Activated B cell treated with CpG ODN at 0.5 μM for 24 hours (primary cell): ENCODE data around the gene CARS1. TPM values are rescaled to one million over a fixed set of nuclear protein-coding genes. Genes with fewer than 3 reads are reported as not detected.
"Not testable (repeated sequence)": the region's sequence is repeated elsewhere in the genome, so short reads cannot be mapped to it uniquely, and the experiment has no call there.

Source experiments
- ATAC-seq: fragments of 200-7000 bp; cut with Tn5 transposase; one replicate; pipeline ENCODE4 v1.10.0; 2021; ENCODE audit warnings: low read depth, mild to moderate bottlenecking, moderate library complexity
- CTCF ChIA-PET: fragments of 350-600 bp; sonication (Branson Sonifier 250); formaldehyde crosslinking; loops from one replicate; lab custom pipeline; 2021; ENCODE audit warnings: antibody characterized with exemption; lab: Charles Lee
- POLR2A ChIA-PET: fragments of 350-600 bp; sonication (Branson Sonifier 250); formaldehyde crosslinking; loops from one replicate; lab custom pipeline; 2021; ENCODE audit warnings: antibody characterized with exemption; lab: Charles Lee
- DNase-seq: peaks from one replicate; pipeline ENCODE4 v3.0.0; 2022
- H3K27ac Mint-ChIP-seq: one replicate; pipeline ENCODE4 v1.8.0; 2020; ENCODE audit warnings: mixed read lengths
- H3K27me3 Mint-ChIP-seq: one replicate; pipeline ENCODE4 v1.8.0; 2021; ENCODE audit warnings: mixed read lengths
- H3K36me3 Mint-ChIP-seq: one replicate; pipeline ENCODE4 v1.8.0; 2021; ENCODE audit warnings: low read depth, mixed read lengths
- H3K4me1 Mint-ChIP-seq: one replicate; pipeline ENCODE4 v1.8.0; 2021; ENCODE audit warnings: mixed read lengths
- H3K4me3 Mint-ChIP-seq: one replicate; pipeline ENCODE4 v1.8.0; 2020; ENCODE audit warnings: mild to moderate bottlenecking, mixed read lengths
- H3K9me3 Mint-ChIP-seq: one replicate; pipeline ENCODE4 v1.8.0; 2020; ENCODE audit warnings: mixed read lengths
- CTCF ChIP-seq: fragments of 200-600 bp; IDR thresholded peaks from one replicate; pipeline ENCODE4 v1.8.0; 2022; ENCODE audit warnings: antibody characterized with exemption, mild to moderate bottlenecking
- intact Hi-C: fragments of 100-400 bp; cut with micrococcal nuclease; formaldehyde crosslinking; loops from one replicate; pipeline ENCODE4 v1.15.1; 2024
- total RNA-seq: library from RNA; stranded (reverse); gene quantifications from 2 replicates; pipeline ENCODE4 v1.2.3, GENCODE V29; 2022

CARS1 gene
- total RNA-seq, 1 donor from 2014 or later: 110 TPM

DNA sequence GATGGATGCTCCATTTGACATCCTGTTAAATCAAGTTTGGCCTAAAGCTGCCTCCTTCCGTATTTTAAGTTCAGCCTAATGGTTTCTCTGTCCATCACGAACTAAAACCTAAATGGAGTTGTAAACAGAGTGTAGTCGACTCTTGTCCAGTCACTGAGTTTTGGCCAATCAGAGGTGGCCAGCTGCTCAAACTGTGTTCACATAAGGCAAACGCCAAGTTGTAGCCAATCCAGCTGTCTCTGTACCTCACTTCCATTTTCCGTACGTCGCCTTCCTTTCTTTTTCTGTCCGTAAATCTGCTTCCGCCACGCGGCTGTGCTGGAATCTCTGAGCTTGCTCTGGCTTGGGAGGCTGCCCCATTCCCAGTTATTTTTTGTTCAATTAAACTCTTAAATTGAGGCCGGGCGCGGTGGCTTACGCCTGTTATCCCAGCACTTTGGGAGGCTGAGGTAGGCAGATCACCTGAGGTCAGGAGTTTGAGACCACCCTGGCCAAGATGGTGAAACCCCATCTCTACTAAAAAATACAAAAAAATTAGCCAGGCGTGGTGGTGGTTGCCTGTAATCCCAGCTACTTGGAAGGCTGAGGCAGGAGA lies 20.7 kb upstream of the CARS1 start:
- peaks cover 4% of the 10 kb centered on the region for H3K27me3 Mint-ChIP-seq
- no peak overlapping the region for H3K27ac Mint-ChIP-seq
- no peaks in the 10 kb centered on the region for H3K36me3 Mint-ChIP-seq
- CTCF ChIA-PET: interaction anchor here (0.6 to 1.5 kb wide), 2 partner anchors 14 to 617 kb away, joined by 3 to 5 read pairs; no protein-coding TSS in a partner anchor
- no peaks in the 10 kb centered on the region for H3K4me1 Mint-ChIP-seq
- DNase-seq (no peak), ATAC-seq (no peak)
- no peak for TF ChIP-seq CTCF
- intact Hi-C loops: no loop called here
- H3K4me3 Mint-ChIP-seq: no peak overlapping the region
- POLR2A ChIA-PET: no interaction called here
- no peaks in the 10 kb centered on the region for H3K9me3 Mint-ChIP-seq

DNA sequence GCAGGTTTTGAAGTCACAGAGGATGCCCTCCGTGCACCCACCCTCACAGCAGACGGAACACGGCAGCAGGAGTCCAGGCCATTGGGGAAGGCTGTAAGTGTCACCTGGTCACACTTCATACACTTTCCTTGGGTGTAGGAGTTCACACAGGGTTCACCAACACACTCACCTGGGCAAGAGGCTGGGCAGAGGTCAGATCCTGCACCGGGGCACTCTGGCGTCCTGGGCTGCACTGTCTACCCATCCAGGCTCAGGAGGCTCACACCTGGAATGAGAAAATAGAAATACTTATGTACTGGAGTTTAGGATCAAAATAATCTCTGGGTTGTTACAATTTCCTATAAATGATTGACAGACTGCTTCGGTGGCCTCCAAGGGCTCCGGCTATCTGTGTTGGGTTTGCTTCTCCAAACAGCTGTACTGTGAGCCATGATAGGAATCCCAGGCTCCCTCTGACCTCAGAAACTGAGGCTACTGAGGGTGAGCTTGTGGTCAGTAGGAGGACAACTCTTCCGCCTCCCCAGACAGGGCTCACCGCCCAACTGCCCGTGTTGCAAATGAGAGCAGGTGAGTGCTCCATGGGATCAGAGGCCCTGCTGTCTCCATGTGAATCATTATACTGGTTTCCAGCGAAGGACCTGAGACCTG lies 20.1 kb upstream of the CARS1 start:
- CTCF ChIA-PET: interaction anchor here (0.6 to 1.5 kb wide), 3 partner anchors 14 to 617 kb away, joined by 3 to 5 read pairs (median 3); no protein-coding TSS in a partner anchor
- no peaks in the 10 kb centered on the region for H3K4me1 Mint-ChIP-seq
- POLR2A ChIA-PET: no interaction called here
- H3K9me3 Mint-ChIP-seq: no peaks in the 10 kb centered on the region
- ATAC-seq: no peak
- no peaks in the 10 kb centered on the region for H3K36me3 Mint-ChIP-seq
- no peak overlapping the region for H3K27ac Mint-ChIP-seq
- no peak overlapping the region for H3K4me3 Mint-ChIP-seq
- peaks cover 4% of the 10 kb centered on the region for H3K27me3 Mint-ChIP-seq
- intact Hi-C loops: no loop called here
- TF ChIP-seq CTCF: no peak
- no peak for DNase-seq

DNA sequence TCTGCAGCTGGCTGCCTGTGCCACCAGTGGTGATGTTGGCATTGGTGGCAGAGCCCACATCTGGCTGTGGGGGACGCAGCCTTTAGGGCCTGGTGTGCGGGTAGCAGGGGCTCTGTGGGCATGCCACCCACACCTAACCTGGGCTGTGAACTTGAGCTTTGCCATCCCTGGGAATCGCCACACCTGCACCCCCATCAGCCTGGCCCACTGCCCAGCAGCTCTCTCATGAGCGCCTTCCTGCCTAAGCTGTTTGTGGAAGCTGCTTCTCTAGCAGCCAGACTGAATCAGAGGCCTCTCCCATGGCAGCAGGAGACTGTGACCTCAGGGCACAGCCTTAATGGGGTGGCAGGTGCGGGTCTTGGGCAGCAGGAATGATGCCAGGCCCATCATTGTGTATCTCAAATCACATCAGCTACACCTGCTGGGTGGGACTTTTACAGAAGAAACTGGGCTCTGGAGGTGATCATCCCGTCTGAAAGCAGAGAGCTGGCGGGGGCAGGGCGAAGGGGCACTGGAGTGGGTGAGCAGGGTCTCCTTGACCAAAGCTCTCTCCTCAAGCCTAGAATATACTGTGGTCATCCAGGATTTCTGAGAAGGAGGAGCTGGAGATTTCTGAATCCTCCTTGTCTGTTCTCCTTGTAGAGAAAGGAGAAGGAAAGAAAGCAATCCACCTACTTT lies 17.8 kb upstream of the CARS1 start:
- ChIA-PET POLR2A (no interaction called here), CTCF (no interaction called here)
- Mint-ChIP-seq H3K36me3 (no peaks in the 10 kb centered on the region), H3K27me3 (peaks cover 4% of the 10 kb centered on the region), H3K4me1 (no peaks in the 10 kb centered on the region), H3K27ac (no peak overlapping the region), H3K4me3 (no peak overlapping the region), H3K9me3 (no peaks in the 10 kb centered on the region)
- intact Hi-C loops: no loop called here
- TF ChIP-seq CTCF: no peak
- ATAC-seq (no peak), DNase-seq (no peak)

GRCh38 chr11:3073029-3073435 lies 15.8 kb upstream of the CARS1 start:
- POLR2A ChIA-PET: no interaction called here
- no peaks in the 10 kb centered on the region for H3K4me1 Mint-ChIP-seq
- no peak for DNase-seq
- CTCF ChIA-PET: interaction anchor here (0.9 kb wide), 1 partner anchor 19 kb away, joined by 3 read pairs; no protein-coding TSS in a partner anchor
- H3K27ac Mint-ChIP-seq: no peak overlapping the region
- H3K9me3 Mint-ChIP-seq: no peaks in the 10 kb centered on the region
- peaks cover 8% of the 10 kb centered on the region for H3K27me3 Mint-ChIP-seq
- ATAC-seq: no peak
- intact Hi-C loops: no loop called here
- no peak for TF ChIP-seq CTCF
- H3K4me3 Mint-ChIP-seq: no peak overlapping the region
- H3K36me3 Mint-ChIP-seq: no peaks in the 10 kb centered on the region

DNA sequence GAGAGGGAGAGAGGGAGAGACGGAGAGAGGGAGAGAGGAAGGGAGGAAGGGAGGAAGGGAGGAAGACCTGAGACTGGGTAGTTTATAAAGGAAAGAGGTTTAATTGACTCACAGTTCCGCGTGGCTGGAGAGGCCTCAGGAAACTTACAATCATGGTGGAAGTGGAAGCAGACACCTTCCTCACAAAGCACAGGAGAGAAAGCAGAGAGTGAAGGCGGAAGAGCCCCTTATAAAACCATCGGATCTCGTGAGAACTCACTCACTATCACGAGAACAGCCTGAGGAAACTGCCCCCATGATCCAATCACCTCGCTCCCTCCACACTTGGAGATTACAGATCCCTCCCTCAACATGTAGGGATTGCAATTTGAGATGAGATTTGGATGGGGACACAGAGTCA lies 12.2 kb upstream of the CARS1 start:
- intact Hi-C loops: no loop called here
- Mint-ChIP-seq H3K4me1 (no peaks in the 10 kb centered on the region), H3K27me3 (peaks cover 13% of the 10 kb centered on the region), H3K4me3 (no peak overlapping the region), H3K9me3 (no peaks in the 10 kb centered on the region), H3K27ac (no peak overlapping the region), H3K36me3 (no peaks in the 10 kb centered on the region)
- ATAC-seq (no peak), DNase-seq (no peak)
- ChIA-PET POLR2A (no interaction called here), CTCF (no interaction called here)
- TF ChIP-seq CTCF: no peak

DNA sequence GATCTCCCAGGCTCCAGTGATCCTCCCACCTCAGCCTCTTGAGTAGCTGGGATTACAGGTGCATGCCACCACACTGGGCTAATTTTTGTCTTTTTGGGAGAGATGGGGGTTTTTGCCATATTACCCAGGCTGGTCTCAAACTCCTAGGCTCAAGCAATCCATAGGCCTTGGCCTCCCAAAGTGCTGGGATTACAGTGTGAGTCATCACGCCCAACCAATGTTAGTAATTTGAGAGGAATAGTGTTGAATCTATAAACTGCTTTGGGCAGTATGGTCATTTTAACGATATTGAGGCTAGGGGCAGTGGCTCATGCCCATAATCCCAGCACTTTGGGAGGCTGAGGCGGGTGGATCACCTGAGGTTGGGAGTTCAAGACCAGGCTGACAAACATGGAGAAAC lies 9.1 kb upstream of the CARS1 start:
- H3K4me1 Mint-ChIP-seq, H3K9me3 Mint-ChIP-seq, H3K27ac Mint-ChIP-seq, ATAC-seq, POLR2A ChIA-PET, H3K27me3 Mint-ChIP-seq, DNase-seq, H3K36me3 Mint-ChIP-seq, H3K4me3 Mint-ChIP-seq, CTCF ChIA-PET, intact Hi-C loops: not testable (repeated sequence)

DNA sequence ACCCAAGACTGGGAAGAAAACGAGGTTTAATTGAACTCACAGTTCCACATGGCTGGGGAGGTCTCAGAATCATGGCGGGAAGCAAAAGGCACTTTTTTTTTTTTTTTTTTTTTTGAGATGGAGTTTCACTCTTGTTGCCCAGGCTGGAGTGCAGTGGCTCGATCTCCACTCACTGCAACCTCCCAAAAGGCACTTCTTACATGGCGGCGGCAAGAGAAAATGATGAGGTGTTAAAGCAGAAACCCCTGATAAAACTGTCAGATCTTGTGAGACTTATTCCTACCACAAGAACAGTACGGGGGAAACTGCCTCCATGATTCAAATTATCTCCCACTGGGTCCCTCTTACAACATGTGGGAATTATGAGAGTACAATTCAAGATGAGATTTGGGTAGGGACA lies 7.5 kb upstream of the CARS1 start:
- ATAC-seq, DNase-seq, POLR2A ChIA-PET, H3K27me3 Mint-ChIP-seq, H3K4me1 Mint-ChIP-seq, CTCF ChIA-PET, H3K9me3 Mint-ChIP-seq, intact Hi-C loops, H3K36me3 Mint-ChIP-seq, H3K27ac Mint-ChIP-seq, H3K4me3 Mint-ChIP-seq: not testable (repeated sequence)
